Caco-2 (cell line): ENCODE results near the gene SNX3. TPM values are rescaled to one million over a fixed set of nuclear protein-coding genes. Genes with fewer than 3 reads are reported as not detected.

Source experiments
- BruUV-seq: library from RNA; stranded (reverse); fragments of 400-500 nt; replicated peaks from 2 replicates; lab custom pipeline; 2021; lab: Mats Ljungman, UMichigan
- CTCF ChIA-PET: fragments of 300-600 bp; sonication (Branson Sonifier 250); formaldehyde crosslinking; loops from one replicate; lab custom pipeline; 2022; ENCODE audit warnings: antibody characterized with exemption; lab: Charles Lee
- POLR2A ChIA-PET: fragments of 300-600 bp; sonication (Branson Sonifier 250); formaldehyde crosslinking; loops from one replicate; lab custom pipeline; 2022; ENCODE audit warnings: antibody characterized with exemption; lab: Charles Lee
- DNase-seq, 2 experiments: peaks; one replicate each; pipeline versions ENCODE4 v3.0.0 to v3.0.0-alpha.2; 2020 to 2022
- H3K27me3 ChIP-seq: replicated peaks from 2 replicates; pipeline ENCODE4 v1.6.0; 2011; ENCODE audit warnings: low read length; ENCODE audit not compliant: control insufficient read depth, insufficient read depth
- H3K36me3 ChIP-seq: 2 replicates; pipeline ENCODE4 v1.5.1; 2011; ENCODE audit warnings: low read length; ENCODE audit not compliant: control insufficient read depth, insufficient read depth
- H3K4me1 ChIP-seq: fragments of 250-450 bp; sonication (Bioruptor Pico); 2 replicates; pipeline ENCODE4 v1.5.1; 2020; ENCODE audit warnings: mild to moderate bottlenecking
- H3K4me3 ChIP-seq: 2 replicates; pipeline ENCODE4 v1.5.1; 2011; ENCODE audit warnings: low read depth, mild to moderate bottlenecking, control low read depth, low read length
- H3K9me3 ChIP-seq: fragments of 250-450 bp; sonication (Bioruptor Pico); 2 replicates; pipeline ENCODE4 v1.5.1; 2020; ENCODE audit warnings: mild to moderate bottlenecking, moderate library complexity
- H3K27ac Mint-ChIP-seq: one replicate; pipeline ENCODE4 v1.8.0; 2022; ENCODE audit warnings: mixed read lengths; ENCODE audit not compliant: unreplicated experiment
- H3K27me3 Mint-ChIP-seq: one replicate; pipeline ENCODE4 v1.8.0; 2022; ENCODE audit warnings: mixed read lengths; ENCODE audit not compliant: insufficient read depth, unreplicated experiment
- H3K36me3 Mint-ChIP-seq: one replicate; pipeline ENCODE4 v1.8.0; 2022; ENCODE audit warnings: mild to moderate bottlenecking, mixed read lengths; ENCODE audit not compliant: insufficient read depth, unreplicated experiment
- H3K4me1 Mint-ChIP-seq: one replicate; pipeline ENCODE4 v1.8.0; 2022; ENCODE audit warnings: low read depth, mixed read lengths; ENCODE audit not compliant: unreplicated experiment
- H3K4me3 Mint-ChIP-seq: one replicate; pipeline ENCODE4 v1.8.0; 2022; ENCODE audit warnings: mild to moderate bottlenecking, moderate library complexity, mixed read lengths; ENCODE audit not compliant: unreplicated experiment
- H3K9me3 Mint-ChIP-seq: one replicate; pipeline ENCODE4 v1.8.0; 2022; ENCODE audit warnings: mixed read lengths; ENCODE audit not compliant: unreplicated experiment
- CTCF ChIP-seq, 2 experiments: fragments of 200-600 bp in 1 of 2; IDR thresholded peaks; 1 replicate in 1 of 2; 2 replicates in 1 of 2; pipeline versions ENCODE4 v1.5.1 to v1.8.0; 2011 to 2022; ENCODE audit warnings: antibody characterized with exemption in 1 of 2, control low read depth in 1 of 2, inconsistent platforms in 1 of 2, low read depth in 1 of 2, low read length in 1 of 2, mild to moderate bottlenecking in 1 of 2, moderate library complexity in 1 of 2; ENCODE audit not compliant: insufficient read depth in 1 of 2, severe bottlenecking in 1 of 2, unreplicated experiment in 1 of 2
- intact Hi-C: fragments of 100-400 bp; cut with micrococcal nuclease; formaldehyde crosslinking; loops from one replicate; pipeline ENCODE4 v1.10.0; 2022; ENCODE audit not compliant: unreplicated experiment
- total RNA-seq: library from RNA; stranded (reverse); gene quantifications from 2 replicates; pipeline ENCODE4 v1.2.3, GENCODE V29; 2022

Gene SNX3
- total RNA-seq, 1 experiment from 2014 or later = 114 TPM

GRCh38 chr6:108285381-108285780, 24.5 kb upstream of the SNX3 start:
- H3K9me3 Mint-ChIP-seq = no peaks in the 10 kb centered on the region
- intact Hi-C loops = no loop called here
- DNase-seq = no peak
- Histone ChIP-seq H3K4me1 (no peaks in the 10 kb centered on the region), H3K27me3 (no peaks in the 10 kb centered on the region), H3K36me3 (no peaks in the 10 kb centered on the region), H3K4me3 (no peak overlapping the region), H3K9me3 (no peaks in the 10 kb centered on the region)
- no peaks in the 10 kb centered on the region for H3K36me3 Mint-ChIP-seq
- no peaks in the 10 kb centered on the region for H3K27me3 Mint-ChIP-seq
- no peaks in the 10 kb centered on the region for H3K4me1 Mint-ChIP-seq
- TF ChIP-seq CTCF (IDR thresholded peaks at IDR 0.05; ENCODE audit: insufficient read depth in 1 of 2, low read depth in 1 of 2, low read length in 1 of 2, severe bottlenecking in 1 of 2, unreplicated experiment in 1 of 2) = no peak
- ChIA-PET POLR2A (no interaction called here), CTCF (no interaction called here)
- no peak overlapping the region for H3K27ac Mint-ChIP-seq
- H3K4me3 Mint-ChIP-seq = no peak overlapping the region
- BruUV-seq = no TSS peak

- intact Hi-C loops = no loop called here
- H3K4me1 ChIP-seq = peaks cover 7% of the 10 kb centered on the region
- H3K27me3 ChIP-seq = no peaks in the 10 kb centered on the region
- H3K4me3 ChIP-seq = no peak overlapping the region
- CTCF ChIA-PET = no interaction called here
- TF ChIP-seq CTCF (IDR thresholded peaks at IDR 0.05; ENCODE audit: insufficient read depth in 1 of 2, low read depth in 1 of 2, low read length in 1 of 2, severe bottlenecking in 1 of 2, unreplicated experiment in 1 of 2) = no peak
- POLR2A ChIA-PET = no interaction called here
- Mint-ChIP-seq H3K4me1 (peaks cover 22% of the 10 kb centered on the region), H3K27ac (no peak overlapping the region), H3K9me3 (no peaks in the 10 kb centered on the region), H3K36me3 (no peaks in the 10 kb centered on the region), H3K27me3 (no peaks in the 10 kb centered on the region), H3K4me3 (no peak overlapping the region)
- H3K36me3 ChIP-seq = no peaks in the 10 kb centered on the region
- no TSS peak for BruUV-seq
- H3K9me3 ChIP-seq = no peaks in the 10 kb centered on the region
- DNase-seq = no peak
Measured at GRCh38 chr6:108277831-108278230, 17.0 kb upstream of the SNX3 start.

- Mint-ChIP-seq H3K4me1 (peaks cover 22% of the 10 kb centered on the region), H3K9me3 (no peaks in the 10 kb centered on the region), H3K4me3 (no peak overlapping the region), H3K36me3 (no peaks in the 10 kb centered on the region), H3K27ac (no peak overlapping the region), H3K27me3 (no peaks in the 10 kb centered on the region)
- H3K27me3 ChIP-seq = no peaks in the 10 kb centered on the region
- no TSS peak for BruUV-seq
- no peak for TF ChIP-seq CTCF (IDR thresholded peaks at IDR 0.05; ENCODE audit: insufficient read depth in 1 of 2, low read depth in 1 of 2, low read length in 1 of 2, severe bottlenecking in 1 of 2, unreplicated experiment in 1 of 2)
- no peak for DNase-seq
- peaks cover 7% of the 10 kb centered on the region for H3K4me1 ChIP-seq
- POLR2A ChIA-PET = no interaction called here
- intact Hi-C loops = no loop called here
- H3K4me3 ChIP-seq = no peak overlapping the region
- H3K9me3 ChIP-seq = no peaks in the 10 kb centered on the region
- CTCF ChIA-PET = no interaction called here
- H3K36me3 ChIP-seq = no peaks in the 10 kb centered on the region
Measured at GRCh38 chr6:108277295-108277694, 16.5 kb upstream of the SNX3 start.
